Stimulated activated naive CD4-positive, alpha-beta T cell treated with Interleukin-2 at 50 U/mL for 16 hours (primary cell): ENCODE measurements around the gene GALNT14.

Experiments used
- DNase-seq: peaks from one replicate; lab custom pipeline; 2025; lab: John Stamatoyannopoulos, UW

Gene GALNT14

DNA sequence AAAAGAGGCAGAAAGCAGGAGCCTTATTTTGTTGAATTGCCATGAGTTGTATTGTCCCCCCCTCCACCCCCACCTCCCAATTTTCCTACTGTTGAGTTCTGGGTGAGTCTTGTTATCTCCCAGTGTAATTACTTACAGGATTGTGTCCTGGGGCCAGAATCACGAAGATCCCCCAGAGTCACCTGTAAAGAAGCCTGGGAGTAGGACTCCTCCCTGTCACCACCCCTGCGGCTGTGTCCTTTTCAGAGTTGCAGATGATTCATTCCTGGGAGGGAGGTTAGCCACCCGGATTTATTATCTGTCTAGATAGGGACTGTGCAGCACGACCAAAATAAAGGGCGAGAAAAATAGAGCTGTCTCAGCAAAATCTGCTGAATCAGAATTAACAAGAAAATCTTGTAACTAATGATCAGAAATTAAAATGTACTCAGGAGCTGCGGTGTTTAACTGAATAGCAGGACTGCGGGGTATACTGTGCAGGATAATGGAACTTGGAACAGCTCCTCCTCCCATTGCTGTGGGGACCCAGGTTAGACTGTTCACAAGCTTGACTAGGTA lies 249.3 kb downstream of the GALNT14 start:
- DNase-seq: no peak

DNA sequence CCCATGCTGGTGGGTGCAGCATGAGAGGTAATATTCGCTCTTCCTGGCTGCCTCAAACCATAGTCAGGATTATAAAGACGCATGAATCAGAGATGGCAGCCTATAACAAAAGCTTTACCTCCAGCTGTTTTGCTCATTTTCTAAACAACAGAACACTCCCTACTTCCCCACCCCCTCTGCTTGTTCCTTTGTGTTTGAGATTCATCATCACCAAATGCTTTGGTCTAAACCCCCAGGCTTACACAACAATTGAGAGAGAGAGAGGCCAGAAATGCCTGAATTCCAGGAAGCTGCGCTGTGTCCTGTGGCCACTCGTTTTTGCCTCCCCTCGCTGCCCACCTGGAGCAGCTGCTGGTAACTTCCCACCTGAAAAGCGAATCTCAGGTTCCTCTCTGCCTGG lies 252.2 kb downstream of the GALNT14 start:
- DNase-seq: no peak

DNA sequence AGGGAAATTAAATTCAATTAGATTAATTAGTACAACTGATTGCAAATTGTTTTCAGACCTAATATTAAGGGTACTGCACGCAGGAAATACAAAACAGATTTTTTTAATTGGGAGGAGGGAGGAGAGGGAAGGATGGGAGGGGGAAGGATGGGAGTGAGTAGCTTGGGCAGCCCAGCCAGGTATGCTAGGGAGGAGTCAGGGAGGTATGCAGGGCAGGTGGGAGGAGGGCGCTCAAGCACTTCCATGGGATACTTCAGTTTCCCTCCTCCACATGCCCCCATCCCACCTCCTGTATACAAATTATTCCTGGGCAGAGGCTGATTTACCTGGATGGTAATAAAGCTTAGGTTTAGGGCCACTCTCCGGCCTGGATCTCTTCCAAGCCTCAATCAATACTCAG lies 254.4 kb downstream of the GALNT14 start:
- DNase-seq: no peak

DNA sequence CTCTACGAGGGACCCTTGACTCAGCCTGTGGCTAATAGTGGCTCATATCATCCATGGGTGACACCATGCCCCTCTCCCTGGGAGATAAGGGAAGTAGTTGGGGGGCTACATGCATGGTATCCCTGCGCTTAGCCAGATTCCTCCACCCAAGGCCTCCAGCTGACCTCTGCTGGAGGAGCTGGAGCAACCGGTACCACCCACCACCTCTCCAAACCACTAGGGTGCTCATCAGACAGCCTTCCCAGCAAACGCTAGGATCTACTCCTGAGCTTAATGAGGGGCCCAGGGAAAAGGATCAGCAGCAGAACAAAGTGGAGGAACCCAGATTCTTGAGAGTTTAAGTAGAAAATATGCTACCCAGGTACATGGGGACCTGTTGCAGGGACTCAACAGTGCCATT lies 255.1 kb downstream of the GALNT14 start:
- DNase-seq: no peak

DNA sequence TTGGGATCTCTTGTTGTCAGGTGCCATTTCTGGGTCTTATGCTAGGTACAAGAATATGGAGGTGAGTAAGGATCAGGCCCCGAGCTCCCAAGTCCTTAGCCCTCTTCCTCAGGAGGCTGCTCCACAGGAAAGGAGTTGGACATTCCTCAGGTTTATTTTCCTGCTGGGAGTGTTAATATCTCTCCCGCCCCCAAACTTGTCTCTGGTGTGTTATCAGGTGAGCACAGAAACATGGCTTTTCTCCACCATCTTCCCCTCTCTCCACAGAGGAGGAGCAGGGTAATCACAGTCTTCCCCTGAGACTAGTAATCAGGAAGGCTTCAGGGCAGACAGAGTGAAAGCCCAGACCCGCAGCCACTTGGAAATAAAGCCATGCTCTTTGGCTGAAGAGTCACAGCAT lies 257.7 kb downstream of the GALNT14 start:
- DNase-seq: no peak

DNA sequence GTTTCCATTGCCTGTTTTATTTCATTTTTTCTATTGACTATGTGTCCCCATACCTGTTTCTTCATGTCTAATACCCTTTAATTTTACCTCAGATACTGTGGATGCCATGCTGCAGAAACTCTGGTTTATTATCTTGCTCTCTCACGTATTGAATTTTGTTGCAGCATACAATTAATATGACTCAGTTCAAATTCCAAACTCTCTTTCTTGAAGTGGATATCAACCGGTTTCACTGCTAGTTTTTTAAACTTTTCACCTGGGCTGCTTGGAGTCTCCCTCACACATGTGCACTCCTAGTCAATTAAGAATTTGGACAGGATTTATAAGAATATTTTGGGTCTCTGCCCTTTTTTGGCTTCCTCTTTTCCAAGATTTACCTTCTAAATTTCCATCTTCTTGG lies 260.4 kb downstream of the GALNT14 start:
- DNase-seq: no peak

DNA sequence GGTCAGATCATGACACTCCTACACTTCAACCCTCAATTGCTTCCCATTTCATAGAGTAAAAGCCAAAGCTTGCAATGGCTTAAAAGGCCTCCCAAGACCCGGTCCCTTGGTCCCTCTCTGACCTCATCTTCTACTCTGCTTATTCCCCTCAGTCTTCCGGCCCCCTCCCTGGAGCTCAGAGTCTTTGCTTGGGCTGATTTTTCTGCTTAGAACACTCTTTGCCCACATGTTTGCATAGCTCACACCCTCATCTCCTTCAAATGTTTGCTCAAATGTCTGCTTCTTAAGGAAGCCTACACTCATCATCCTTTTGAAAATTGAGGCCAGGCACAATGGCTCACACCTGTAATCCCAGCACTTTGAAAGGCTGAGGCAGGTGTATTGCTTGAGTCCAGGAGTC lies 265.4 kb downstream of the GALNT14 start:
- DNase-seq: no peak

DNA sequence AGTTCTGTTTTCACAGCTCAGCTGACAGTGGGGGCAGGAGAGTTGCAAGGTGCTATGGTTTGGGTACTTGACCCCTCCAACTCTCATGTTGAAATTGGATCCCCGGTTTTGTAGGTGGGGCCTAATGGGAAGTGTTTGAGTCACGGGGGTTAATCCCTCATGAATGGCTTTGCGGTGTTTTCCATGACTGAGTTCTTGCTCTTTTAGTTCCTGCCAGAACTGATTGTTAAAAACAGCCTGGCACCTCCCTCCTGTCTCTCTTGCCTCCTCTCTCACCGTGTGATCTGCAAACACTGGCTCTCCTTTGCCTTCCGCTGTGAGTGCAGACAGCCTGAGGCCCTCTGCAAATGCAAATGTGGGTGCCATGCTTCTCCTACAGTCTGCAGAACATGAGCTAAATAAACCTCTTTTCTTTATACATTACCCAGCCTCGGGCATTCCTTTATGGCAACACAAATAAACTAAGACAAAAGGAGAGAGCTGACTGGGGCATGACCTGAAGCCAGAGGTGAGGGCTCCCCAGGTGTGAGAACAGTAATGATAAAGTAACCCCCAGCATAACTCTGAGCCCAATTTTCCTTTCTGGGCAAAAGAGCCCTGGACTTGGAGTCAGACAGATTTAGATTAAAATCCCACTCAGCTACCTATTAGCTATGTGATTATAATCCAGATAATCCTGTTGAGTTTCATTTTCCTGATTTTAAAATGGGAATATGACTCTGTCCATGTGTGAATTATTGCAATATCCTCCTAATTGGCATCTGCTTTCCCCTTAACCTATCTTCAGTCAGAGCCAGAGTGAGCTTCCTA lies 266.1 kb downstream of the GALNT14 start:
- DNase-seq: no peak

DNA sequence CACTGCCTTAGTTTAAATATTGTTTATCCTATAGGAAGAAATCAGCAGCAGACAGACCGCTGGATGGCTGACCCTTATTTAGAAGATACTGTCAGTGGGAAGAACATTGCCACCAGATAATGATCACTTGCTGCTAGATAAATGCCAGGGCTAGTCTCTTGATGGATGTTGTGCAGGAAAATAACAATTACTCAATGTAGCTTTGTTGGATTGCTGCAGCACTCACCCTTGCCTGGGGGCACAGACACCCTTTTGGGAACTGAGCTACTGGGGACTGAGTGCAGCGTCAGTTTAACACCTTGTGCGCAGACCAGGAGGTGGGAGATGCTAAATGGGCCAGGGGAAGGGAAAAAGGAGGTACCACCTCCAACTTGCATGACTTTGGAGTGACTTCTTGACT lies 266.8 kb downstream of the GALNT14 start:
- DNase-seq: no peak

DNA sequence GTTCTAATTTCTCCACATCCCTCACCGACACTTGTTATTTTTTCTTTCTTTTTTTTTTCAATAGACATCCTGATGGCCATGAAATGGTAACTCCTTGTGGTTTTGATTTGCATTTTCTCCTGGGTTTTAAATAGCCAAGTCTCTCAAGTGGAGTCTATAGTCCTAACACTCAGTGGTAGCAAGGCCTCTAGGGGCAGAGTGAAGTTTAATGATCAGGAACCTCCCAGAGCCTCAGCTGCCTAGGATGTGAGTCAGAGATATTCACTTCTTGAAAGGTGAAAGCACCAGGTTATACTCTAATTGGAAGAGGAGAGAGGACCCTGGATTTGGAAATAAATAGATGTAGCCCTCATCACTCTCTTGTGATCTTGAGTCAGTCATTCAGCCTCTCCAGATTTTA lies 268.3 kb downstream of the GALNT14 start:
- DNase-seq: no peak

DNA sequence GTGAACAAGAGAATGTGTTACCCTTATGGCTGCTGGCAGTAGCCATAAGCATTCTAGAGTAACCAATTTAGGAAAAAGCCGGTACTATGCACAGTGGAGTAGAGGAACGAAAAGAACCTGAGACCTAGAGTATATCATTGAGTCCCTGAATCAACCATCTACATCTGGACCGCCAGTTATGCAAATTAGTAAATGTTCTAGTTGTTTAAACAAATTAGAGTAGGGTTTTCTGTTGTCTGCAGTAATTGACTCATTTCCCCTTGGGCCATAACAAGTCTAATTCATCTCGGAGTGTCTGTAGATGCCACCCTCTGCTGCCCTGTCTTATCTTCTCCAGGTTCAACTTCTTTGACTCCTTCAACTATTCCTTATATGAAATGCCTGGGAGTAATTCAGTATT lies 270.9 kb downstream of the GALNT14 start:
- DNase-seq: no peak

DNA sequence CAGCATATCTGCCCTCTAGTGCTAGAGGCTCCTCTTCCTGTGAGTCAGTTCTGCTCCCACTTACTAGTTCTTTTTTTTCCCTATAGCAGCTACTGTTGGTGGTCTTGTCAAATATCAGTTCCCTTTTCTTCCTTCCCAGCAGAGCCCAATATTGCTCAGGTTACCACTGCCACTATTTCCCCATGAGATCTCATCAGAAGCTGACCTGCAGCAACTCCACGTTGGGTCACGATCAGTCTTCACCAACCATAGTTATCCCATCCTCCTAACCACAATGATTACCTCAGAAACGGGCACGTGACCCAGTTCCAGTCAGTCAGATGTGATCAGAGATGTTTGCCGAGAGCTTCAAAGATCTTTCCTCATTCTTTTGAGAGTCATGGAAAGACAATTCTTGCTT lies 271.3 kb downstream of the GALNT14 start:
- no peak for DNase-seq

DNA sequence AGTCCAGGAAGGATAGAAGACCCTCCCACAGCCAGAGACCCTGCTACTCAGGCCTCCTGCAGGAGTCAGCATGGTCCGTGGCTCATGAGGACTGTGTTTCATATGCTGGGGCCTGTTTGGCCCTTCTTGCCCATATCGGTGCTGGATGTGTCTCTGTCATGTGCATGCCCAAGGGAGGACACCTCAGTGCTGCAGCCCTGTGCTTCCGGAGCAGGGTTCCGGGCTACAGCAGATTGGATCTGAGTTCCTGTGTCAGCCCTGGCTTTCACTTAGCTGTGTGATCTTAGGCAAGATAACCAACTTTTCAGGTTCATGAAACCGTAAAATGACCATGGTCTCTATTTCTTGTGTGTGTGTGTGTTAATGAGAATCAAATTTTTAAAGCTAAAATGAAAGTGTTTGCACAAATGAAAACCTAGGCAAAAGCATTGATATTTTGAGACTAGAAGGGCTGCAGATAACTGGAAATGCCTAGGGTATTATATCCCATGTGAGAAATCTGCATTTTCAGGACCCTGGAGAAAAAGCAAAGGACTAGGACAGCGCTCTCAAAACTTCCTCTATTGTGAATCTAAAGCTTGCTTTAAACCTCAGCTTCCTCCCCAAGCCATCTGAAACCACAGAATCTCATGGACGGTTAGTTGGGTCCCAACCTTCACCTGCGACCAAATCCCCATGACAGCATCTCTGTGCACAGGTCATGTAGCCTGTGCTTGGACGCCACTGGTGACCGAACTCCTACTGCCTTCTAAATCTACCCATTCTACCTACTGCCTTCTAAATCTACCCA lies 272.2 kb downstream of the GALNT14 start:
- DNase-seq: no peak

DNA sequence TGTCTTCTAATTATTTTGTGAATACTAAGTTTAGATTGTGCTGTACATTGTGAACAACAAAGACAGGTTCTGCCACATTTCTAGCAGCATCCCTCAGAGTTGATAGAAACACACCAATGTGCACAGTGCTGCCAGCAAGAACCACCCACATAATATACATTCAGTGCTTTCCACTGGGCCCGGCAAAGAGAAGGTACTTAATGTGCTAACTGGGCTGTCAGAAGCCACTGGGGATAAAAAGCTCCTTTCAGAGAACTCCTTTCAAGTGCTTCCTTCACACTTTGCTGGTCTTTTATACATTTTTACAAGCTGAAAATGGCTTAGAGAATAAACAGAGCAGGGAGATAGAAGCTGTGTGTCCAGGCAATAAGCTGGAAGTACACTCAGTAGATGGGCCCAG lies 273.0 kb downstream of the GALNT14 start:
- DNase-seq: no peak

DNA sequence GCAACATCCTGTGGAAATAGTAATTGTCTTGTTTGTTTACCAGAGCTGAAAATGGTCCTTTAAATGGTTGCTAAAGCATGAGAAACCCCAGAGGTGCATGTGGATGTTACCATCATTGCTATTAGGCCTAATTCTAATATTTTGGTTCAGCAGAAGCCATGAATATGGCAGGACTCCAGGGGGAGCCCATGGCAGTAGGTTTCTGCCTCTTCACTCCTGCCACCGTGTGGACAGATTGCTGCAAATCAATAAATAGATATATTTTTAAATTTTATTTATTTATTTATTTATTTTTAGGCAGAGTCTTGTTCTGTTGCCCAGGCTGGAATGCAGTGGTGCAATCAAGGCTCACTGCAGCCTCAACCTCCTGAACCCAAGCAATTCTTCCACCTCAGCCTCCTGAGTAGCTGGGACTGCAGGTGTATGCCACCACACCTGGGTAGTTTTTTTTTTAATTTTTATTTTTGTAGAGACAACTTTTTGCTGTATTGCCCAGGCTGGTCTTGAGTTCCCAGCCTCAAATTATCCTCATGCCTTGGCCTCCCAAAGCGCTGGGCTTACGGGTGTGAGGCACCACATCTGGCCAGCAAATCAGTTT lies 276.1 kb downstream of the GALNT14 start:
- peak; percentile 25 for DNase-seq

DNA sequence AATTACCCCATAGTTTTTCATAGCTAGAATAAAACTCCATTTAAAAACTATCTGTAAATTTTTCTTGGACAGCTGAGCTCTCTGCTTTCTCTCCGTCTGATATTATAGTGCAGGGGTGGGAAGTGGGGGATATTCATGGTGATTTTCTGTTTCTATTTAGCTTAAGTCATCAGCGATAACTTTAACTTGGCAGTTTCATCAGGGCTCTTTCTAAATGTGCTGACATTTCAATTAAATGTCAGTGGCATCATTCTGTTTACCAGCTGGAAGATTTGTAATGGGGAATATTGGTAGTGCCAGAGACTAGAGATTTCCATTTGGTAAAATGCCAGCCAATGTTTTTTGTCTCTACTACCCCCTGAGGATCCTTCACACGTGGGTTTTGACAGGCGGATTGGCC lies 277.5 kb downstream of the GALNT14 start:
- no peak for DNase-seq
